H1 (cell line): ENCODE results near the gene ADGRA3. TPM values are rescaled to one million over a fixed set of nuclear protein-coding genes. Genes with fewer than 3 reads are reported as not detected.

ENCODE experiments used
- CTCF ChIA-PET: fragments of 300-600 bp; sonication (Branson Sonifier 250); formaldehyde crosslinking; loops from one replicate; lab custom pipeline; 2021; ENCODE audit not compliant: partially characterized antibody; lab: Charles Lee
- POLR2A ChIA-PET: fragments of 300-600 bp; sonication (Branson Sonifier 250); formaldehyde crosslinking; loops from one replicate; lab custom pipeline; 2021; ENCODE audit warnings: inconsistent platforms; ENCODE audit not compliant: partially characterized antibody; lab: Charles Lee
- DNase-seq, 2 experiments: peaks; one replicate each; pipeline versions ENCODE4 v3.0.0 to v3.0.0-alpha.2; 2010 to 2022; ENCODE audit warnings: low spot score in 2 of 2, low read depth in 1 of 2, mixed read lengths in 1 of 2
- FAIRE-seq: peaks from 2 replicates; lab custom pipeline; 2011; peaks lifted over from hg19 to GRCh38; lab: Jason Lieb, UNC
- H2AFZ ChIP-seq: 2 replicates; pipeline ENCODE4 v1.8.1; 2012; ENCODE audit warnings: low read length, inconsistent platforms
- H2AK5ac ChIP-seq: 2 replicates; pipeline ENCODE4 v1.6.1; 2013; ENCODE audit warnings: low read depth, low read length
- H2BK120ac ChIP-seq: replicated peaks from 2 replicates; pipeline ENCODE3; 2013; ENCODE audit warnings: low read depth, low read length, inconsistent platforms
- H2BK12ac ChIP-seq: 2 replicates; pipeline ENCODE4 v1.6.1; 2013; ENCODE audit warnings: low read depth, low read length
- H2BK15ac ChIP-seq: 2 replicates; pipeline ENCODE4 v1.6.1; 2013; ENCODE audit warnings: low read length
- H2BK20ac ChIP-seq: 2 replicates; pipeline ENCODE4 v1.6.1; 2013; ENCODE audit warnings: low read length
- H2BK5ac ChIP-seq: 2 replicates; pipeline ENCODE4 v1.6.1; 2013; ENCODE audit warnings: low read depth, low read length
- H3K14ac ChIP-seq: 2 replicates; pipeline ENCODE4 v1.6.1; 2013; ENCODE audit warnings: inconsistent platforms; ENCODE audit not compliant: insufficient read length
- H3K18ac ChIP-seq: 2 replicates; pipeline ENCODE4 v1.6.1; 2013; ENCODE audit warnings: low read length; ENCODE audit errors: extremely low read depth
- H3K23ac ChIP-seq: 2 replicates; pipeline ENCODE4 v1.6.1; 2013; ENCODE audit warnings: inconsistent platforms; ENCODE audit not compliant: insufficient read length
- H3K23me2 ChIP-seq: 2 replicates; pipeline ENCODE4 v1.6.1; 2013; ENCODE audit warnings: low read depth, low read length
- H3K27ac ChIP-seq: 2 replicates; pipeline ENCODE4 v1.6.1; 2011; ENCODE audit warnings: low read depth, low read length, inconsistent platforms
- H3K27me3 ChIP-seq, 4 experiments: replicated peaks in 1 of 4; 1 replicate in 1 of 4; 2 replicates in 3 of 4; pipeline versions ENCODE4 v1.6.1 to v1.8.1; 2011 to 2013; ENCODE audit warnings: low read length in 3 of 4, mild to moderate bottlenecking in 3 of 4, inconsistent platforms in 2 of 4, mixed read lengths in 2 of 4, moderate library complexity in 1 of 4; ENCODE audit not compliant: control insufficient read depth in 3 of 4, insufficient read depth in 3 of 4; ENCODE audit errors: extremely low read depth in 1 of 4
- H3K36me3 ChIP-seq, 4 experiments: 2 replicates each; pipeline versions ENCODE4 v1.6.1 to v1.8.1; 2011 to 2013; ENCODE audit warnings: mild to moderate bottlenecking in 4 of 4, low read length in 3 of 4, moderate library complexity in 2 of 4, control low read depth in 1 of 4, inconsistent platforms in 1 of 4; ENCODE audit not compliant: insufficient read depth in 4 of 4, control insufficient read depth in 2 of 4
- H3K4ac ChIP-seq: replicated peaks from 2 replicates; pipeline ENCODE3; 2013; ENCODE audit warnings: low read length, low read depth, mixed read lengths, inconsistent platforms; ENCODE audit not compliant: insufficient read length
- H3K4me1 ChIP-seq, 4 experiments: replicated peaks in 1 of 4; 1 replicate in 1 of 4; 2 replicates in 3 of 4; pipeline versions ENCODE4 v1.6.1 to v1.8.1; 2011 to 2013; ENCODE audit warnings: low read length in 3 of 4, inconsistent platforms in 2 of 4, mixed read lengths in 1 of 4; ENCODE audit not compliant: insufficient read depth in 4 of 4, control insufficient read depth in 3 of 4
- H3K4me2 ChIP-seq, 2 experiments: 2 replicates each; pipeline versions ENCODE4 v1.6.1 to v1.8.1; 2011 to 2013; ENCODE audit warnings: low read depth in 2 of 2, low read length in 2 of 2, control low read depth in 1 of 2, inconsistent platforms in 1 of 2, mild to moderate bottlenecking in 1 of 2; ENCODE audit not compliant: insufficient read depth in 1 of 2
- H3K4me3 ChIP-seq, 4 experiments: fragments of 200-600, 300-600 bp in 1 of 4; sonication (generic), shearing (Covaris generic), sonication (Bioruptor Twin) in 1 of 4; 2 replicates each; pipeline versions ENCODE4 v1.5.1 to v1.8.1; 2011 to 2016; ENCODE audit warnings: low read length in 4 of 4, low read depth in 3 of 4, control low read depth in 2 of 4, inconsistent platforms in 2 of 4, mild to moderate bottlenecking in 2 of 4, mixed read lengths in 1 of 4, moderate library complexity in 1 of 4; ENCODE audit not compliant: insufficient read depth in 2 of 4; ENCODE audit errors: extremely low read depth in 1 of 4
- H3K56ac ChIP-seq: replicated peaks from 2 replicates; pipeline ENCODE3; 2013; ENCODE audit warnings: low read depth, mild to moderate bottlenecking, mixed read lengths, low read length, inconsistent platforms; ENCODE audit not compliant: insufficient read length
- H3K79me1 ChIP-seq: 2 replicates; pipeline ENCODE4 v1.6.1; 2013; ENCODE audit warnings: low read depth, low read length, control low read depth
- H3K79me2 ChIP-seq, 2 experiments: 2 replicates each; pipeline versions ENCODE4 v1.6.1 to v1.8.1; 2012 to 2013; ENCODE audit warnings: low read length in 2 of 2, mild to moderate bottlenecking in 2 of 2, inconsistent platforms in 1 of 2; ENCODE audit not compliant: insufficient read depth in 2 of 2, control insufficient read depth in 1 of 2
- H3K9ac ChIP-seq, 4 experiments: replicated peaks in 1 of 4; 1 replicate in 1 of 4; 2 replicates in 3 of 4; pipeline versions ENCODE4 v1.6.1 to v1.8.1; 2011 to 2013; ENCODE audit warnings: low read depth in 3 of 4, low read length in 3 of 4, control low read depth in 2 of 4, mild to moderate bottlenecking in 2 of 4, moderate library complexity in 2 of 4, inconsistent platforms in 1 of 4; ENCODE audit errors: extremely low read depth in 1 of 4
- H3K9me3 ChIP-seq, 2 experiments: 2 replicates each; pipeline versions ENCODE4 v1.6.1 to v1.8.1; 2012 to 2013; ENCODE audit warnings: mild to moderate bottlenecking in 2 of 2, moderate library complexity in 2 of 2, control low read depth in 1 of 2, inconsistent platforms in 1 of 2, low read depth in 1 of 2, low read length in 1 of 2, mixed read lengths in 1 of 2; ENCODE audit not compliant: insufficient read depth in 2 of 2
- H4K20me1 ChIP-seq, 2 experiments: replicated peaks in 1 of 2; 2 replicates each; pipeline versions ENCODE3 to v1.8.1; 2011 to 2013; ENCODE audit warnings: inconsistent platforms in 2 of 2, low read length in 2 of 2, mild to moderate bottlenecking in 1 of 2; ENCODE audit not compliant: insufficient read depth in 2 of 2, control insufficient read depth in 1 of 2
- H4K5ac ChIP-seq: 2 replicates; pipeline ENCODE4 v1.6.1; 2013; ENCODE audit warnings: low read length, low read depth, mixed read lengths, inconsistent platforms; ENCODE audit not compliant: insufficient read length
- H4K8ac ChIP-seq: 2 replicates; pipeline ENCODE4 v1.8.0; 2013; ENCODE audit warnings: mild to moderate bottlenecking, moderate library complexity, low read length, inconsistent platforms; ENCODE audit not compliant: insufficient read depth; ENCODE audit errors: extremely low read depth
- H4K91ac ChIP-seq: replicated peaks from 2 replicates; pipeline ENCODE3; 2013; ENCODE audit warnings: low read length, mixed read lengths, inconsistent platforms; ENCODE audit not compliant: insufficient read length
- TAF1 ChIP-seq: IDR thresholded peaks from 2 replicates; pipeline ENCODE4 v1.6.1; 2011; ENCODE audit warnings: mild to moderate bottlenecking, low read depth, low read length
- WGBS, 2 experiments: shearing (Covaris generic) in 1 of 2; methylation state at CpG; one replicate each; pipeline versions ENCODE4 v1.1.6 to v1.1.7; 2013 to 2015; ENCODE audit warnings: low lambda C conversion rate in 2 of 2, mixed read lengths in 2 of 2, inconsistent platforms in 1 of 2, low coverage in 1 of 2, missing lambda C conversion rate in 1 of 2; ENCODE audit not compliant: insufficient replicate concordance in 2 of 2, insufficient coverage in 1 of 2, insufficient read length in 1 of 2; ENCODE audit errors: extremely low coverage in 1 of 2, missing lambda C conversion rate in 1 of 2; 5-methylcytosine and 5-hydroxymethylcytosine counted together
- polyA plus RNA-seq, 7 experiments: library from polyadenylated mRNA; depleted of rRNA in 3 of 7; stranded (reverse) in 5 of 7; unstranded in 2 of 7; fragments of >200 nt in 5 of 7; fragments of 200-250 nt in 2 of 7; gene quantifications; 1 replicate in 5 of 7; 2 replicates in 1 of 7; 4 replicates in 1 of 7; pipeline versions ENCODE4 v1.2.1 to v1.2.3, GENCODE V29; 2011 to 2013; ENCODE audit warnings: missing spikeins in 2 of 7, mixed read lengths in 2 of 7
- total RNA-seq: library from RNA; stranded (reverse); fragmentation: NEBNext Ultra II Directional; extraction: Animal tissue kit (Norgen Biotek cat#: 25700); gene quantifications from 2 replicates; pipeline ENCODE4 v1.2.1, GENCODE V29; 2021

ADGRA3 gene
- total and polyA plus RNA-seq, 2 of the 8 experiments (the other 6 are each of a cell fraction or from before 2014, with no cell fraction given): 31.5 to 63.0 TPM

GRCh38 chr4:22439947-22440346, 75.9 kb downstream of the ADGRA3 start:
- no peak overlapping the region for H3K18ac ChIP-seq
- 91% methylated on average over 2 of the region's 2 CpGs; no CpG with 5 or more reads in 1 of the 2 experiments for WGBS, 2 experiments

More at GRCh38 chr4:22439947-22440346, 75.9 kb downstream of the ADGRA3 start:
- H3K27ac ChIP-seq: no peak overlapping the region
- no peaks in the 10 kb centered on the region for H3K9me3 ChIP-seq
- no peak overlapping the region for H3K23ac ChIP-seq
- H3K79me2 ChIP-seq: no peaks in the 10 kb centered on the region
- no peak overlapping the region for H2AK5ac ChIP-seq
- no peak overlapping the region for H4K91ac ChIP-seq
- ChIA-PET CTCF (interaction anchor here (1.7 kb wide), 1 partner anchor 14 kb away, joined by 9 read pairs; no protein-coding TSS in a partner anchor), POLR2A (no interaction called here)
- no peak overlapping the region for H3K14ac ChIP-seq
- H2BK15ac ChIP-seq: no peak overlapping the region
- H3K4me1 ChIP-seq: peaks cover 0 to 2% (median 2%) of the 10 kb centered on the region in 4 experiments; a peak in 3 of 7 replicates
- peaks cover 0 to 1% of the 10 kb centered on the region in 2 experiments for H4K20me1 ChIP-seq
- no peak overlapping the region for H3K4ac ChIP-seq
- H3K27me3 ChIP-seq: no peaks in the 10 kb centered on the region
- H2BK12ac ChIP-seq: no peak overlapping the region
- H3K4me3 ChIP-seq: no peak overlapping the region
- H3K23me2 ChIP-seq: no peaks in the 10 kb centered on the region
- H4K8ac ChIP-seq: no peak overlapping the region
- no peak overlapping the region for H3K56ac ChIP-seq
- no peak overlapping the region for H2BK120ac ChIP-seq
- H3K36me3 ChIP-seq: peaks cover 2 to 49% (median 15%) of the 10 kb centered on the region in 4 experiments; a peak in 7 of 8 replicates
- H4K5ac ChIP-seq: no peak overlapping the region
- TF ChIP-seq TAF1: no peak
- no peak overlapping the region for H3K4me2 ChIP-seq
- FAIRE-seq (no peak), DNase-seq (no peak)
- no peak overlapping the region for H3K9ac ChIP-seq
- no peak overlapping the region for H2AFZ ChIP-seq
- no peak overlapping the region for H2BK20ac ChIP-seq
- no peak overlapping the region for H2BK5ac ChIP-seq
- H3K79me1 ChIP-seq: no peaks in the 10 kb centered on the region
